Activated effector memory CD4-positive, alpha-beta T cell treated with Interleukin-2 at 50 U/mL for 16 hours (primary cell): ENCODE results near the gene PICALM.
"Not testable (repeated sequence)": the region's sequence is repeated elsewhere in the genome, so short reads cannot be mapped to it uniquely, and the experiment has no call there.

ENCODE experiments used
- DNase-seq: peaks from one replicate; pipeline ENCODE4 v3.0.0-alpha.2; 2020

PICALM gene

DNA sequence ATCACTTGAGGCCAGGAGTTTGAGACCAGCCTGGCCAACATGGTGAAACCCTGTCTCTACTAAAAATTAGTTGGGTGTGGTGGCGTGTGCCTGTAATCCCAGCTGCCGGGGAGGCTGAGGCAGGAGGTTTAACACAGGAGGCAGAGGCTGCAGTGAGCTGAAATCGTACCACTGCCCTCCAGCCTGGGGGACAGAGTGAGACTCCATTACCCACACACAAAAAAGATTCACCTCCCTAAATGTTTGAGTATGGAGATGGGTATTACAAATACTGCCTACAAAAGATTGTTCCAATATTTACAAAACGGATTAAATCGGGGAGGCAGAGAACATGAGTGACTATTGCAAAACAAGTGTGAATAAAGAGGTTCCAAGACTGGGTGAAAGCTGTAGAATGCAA lies 98.3 kb downstream of the PICALM start:
- DNase-seq, result no peak

DNA sequence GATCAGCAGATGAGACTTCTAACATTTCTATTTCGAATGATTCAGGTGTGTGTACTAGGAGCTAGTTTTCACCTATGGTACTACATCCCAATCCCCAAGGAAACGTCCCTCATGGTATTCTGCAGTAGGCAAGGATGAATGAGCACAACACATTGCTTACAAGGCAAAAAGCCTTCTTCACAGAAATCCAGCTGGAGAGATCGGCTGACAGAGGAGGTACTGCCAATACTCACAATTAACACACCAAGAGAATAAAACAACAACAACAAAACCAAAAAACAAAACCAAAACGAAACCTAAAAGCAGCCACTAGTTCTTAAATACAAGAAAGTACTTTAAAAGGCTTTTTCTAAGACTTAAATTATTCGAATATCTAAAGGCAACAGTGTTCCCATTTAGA lies 101.4 kb downstream of the PICALM start:
- no peak for DNase-seq

DNA sequence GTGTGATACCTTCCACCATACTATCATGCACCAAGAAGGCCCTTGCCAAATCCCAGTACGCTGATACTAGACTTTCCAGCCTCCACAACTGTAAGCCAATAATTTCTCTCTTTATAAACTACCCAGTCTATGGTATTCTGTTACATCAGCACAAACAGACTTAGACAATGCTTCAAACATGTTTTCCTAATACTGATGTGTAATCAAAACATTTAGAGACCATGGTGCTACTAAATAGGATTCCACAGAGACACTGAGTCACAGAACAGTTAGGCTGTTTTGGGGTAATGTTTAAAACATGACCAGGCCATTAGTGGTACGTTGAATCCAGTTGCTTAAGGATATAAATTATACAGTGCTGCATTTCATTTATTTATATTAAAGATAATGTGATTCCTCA lies 103.7 kb downstream of the PICALM start:
- no peak for DNase-seq

DNA sequence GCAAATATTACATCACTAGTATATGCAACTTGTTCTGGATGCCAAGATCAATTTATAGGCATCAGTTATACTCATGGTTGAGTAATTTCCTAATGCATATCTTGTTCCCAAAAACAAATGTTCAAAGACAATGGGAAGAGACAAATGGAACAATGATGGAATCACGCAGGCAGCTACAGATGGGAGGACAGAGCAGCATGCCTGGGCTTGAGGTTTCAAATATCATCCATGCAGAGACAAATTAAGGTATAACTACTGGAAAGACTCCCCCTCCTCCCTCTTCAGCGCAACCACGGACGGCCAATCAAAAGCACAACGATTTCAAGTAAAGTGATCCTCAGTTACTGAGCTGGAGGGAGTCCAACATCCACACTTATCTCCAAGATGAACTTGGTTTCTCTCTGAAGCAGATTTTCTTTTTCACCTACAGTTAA lies 106.9 kb downstream of the PICALM start:
- no peak for DNase-seq

DNA sequence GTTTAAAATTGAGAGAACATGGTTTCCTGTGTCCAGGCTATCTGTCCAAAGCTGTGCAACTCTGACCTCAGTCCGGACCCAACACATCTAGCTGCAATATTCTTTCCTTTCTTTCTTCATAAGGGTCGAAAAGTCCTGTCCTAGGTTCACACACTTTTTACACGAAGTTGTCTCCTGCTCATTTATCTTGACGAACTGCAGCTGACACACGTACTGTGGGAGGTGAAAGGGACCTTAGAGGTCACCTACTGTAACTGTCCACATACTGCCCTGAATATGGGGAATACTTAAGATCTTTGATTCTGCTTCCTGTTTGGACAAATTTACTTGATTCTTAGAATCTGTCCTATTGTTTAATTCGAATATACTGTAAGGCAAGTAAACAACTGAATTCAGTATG lies 107.8 kb downstream of the PICALM start:
- no peak for DNase-seq

- no peak for DNase-seq
Observed at GRCh38 chr11:85960678-85961077, 108.2 kb downstream of the PICALM start.

DNA sequence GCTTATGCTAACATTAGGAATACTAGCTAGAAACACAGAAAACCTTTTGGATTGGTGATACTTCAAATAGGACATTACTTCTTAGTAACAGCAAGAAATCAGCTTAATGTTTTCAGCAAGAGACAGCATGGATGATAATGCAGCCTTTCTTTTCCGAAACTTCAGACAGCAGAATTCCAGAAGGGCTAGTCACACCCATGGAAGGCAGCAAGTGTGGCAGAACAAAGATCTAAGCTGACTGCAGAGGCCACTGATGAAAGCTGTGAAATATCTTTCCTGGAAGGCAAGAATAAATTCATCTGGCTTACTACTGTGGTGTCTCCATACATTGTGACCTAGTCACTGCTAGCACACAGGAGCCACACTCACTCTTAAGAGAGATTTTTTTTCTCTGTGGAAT lies 113.4 kb downstream of the PICALM start:
- no peak for DNase-seq

DNA sequence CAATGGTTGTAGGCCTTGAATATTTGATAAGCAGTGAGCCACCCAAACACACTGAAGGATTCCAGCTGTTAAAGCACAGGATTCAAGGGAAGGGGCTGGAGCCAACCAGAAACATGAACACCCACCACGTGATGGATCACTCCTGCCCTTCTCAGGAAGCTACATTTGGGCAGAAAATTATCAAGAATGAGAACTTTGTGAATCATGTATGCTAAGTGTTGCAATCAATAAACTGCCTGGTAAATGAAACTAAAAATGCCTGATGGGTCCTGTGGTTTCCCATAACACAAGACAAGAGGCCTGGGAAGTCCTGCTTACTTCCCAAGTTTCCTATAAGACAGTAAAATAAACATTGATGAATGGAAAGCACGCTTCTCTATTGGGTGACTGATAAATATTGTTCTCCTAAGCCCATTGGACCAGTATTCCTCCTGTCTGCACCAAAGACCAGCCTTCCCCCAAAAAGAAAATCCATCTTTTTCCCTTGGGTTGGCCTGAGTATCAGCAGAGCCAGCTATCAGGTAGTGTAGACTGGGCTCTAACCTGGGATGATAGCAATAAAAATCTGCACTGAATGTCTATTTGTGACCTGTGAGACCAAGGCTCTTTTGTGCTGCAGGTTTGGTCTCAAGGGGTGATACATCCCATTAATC lies 115.3 kb downstream of the PICALM start:
- no peak for DNase-seq

DNA sequence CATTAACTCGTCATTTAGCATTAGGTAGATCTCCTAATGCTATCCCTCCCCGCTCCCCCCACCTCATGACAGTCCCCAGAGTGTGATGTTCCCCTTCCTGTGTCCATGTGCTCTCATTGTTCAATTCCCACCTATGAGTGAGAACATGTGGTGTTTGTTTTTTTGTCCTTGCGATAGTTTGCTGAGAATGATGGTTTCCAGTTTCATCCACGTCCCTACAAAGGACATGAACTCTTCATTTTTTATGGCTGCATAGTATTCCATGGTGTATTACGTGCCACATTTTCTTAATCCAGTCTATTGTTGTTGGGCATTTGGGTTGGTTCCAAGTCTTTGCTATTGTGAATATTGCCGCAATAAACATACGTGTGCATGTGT lies 116.8 kb downstream of the PICALM start:
- not testable (repeated sequence) for DNase-seq

DNA sequence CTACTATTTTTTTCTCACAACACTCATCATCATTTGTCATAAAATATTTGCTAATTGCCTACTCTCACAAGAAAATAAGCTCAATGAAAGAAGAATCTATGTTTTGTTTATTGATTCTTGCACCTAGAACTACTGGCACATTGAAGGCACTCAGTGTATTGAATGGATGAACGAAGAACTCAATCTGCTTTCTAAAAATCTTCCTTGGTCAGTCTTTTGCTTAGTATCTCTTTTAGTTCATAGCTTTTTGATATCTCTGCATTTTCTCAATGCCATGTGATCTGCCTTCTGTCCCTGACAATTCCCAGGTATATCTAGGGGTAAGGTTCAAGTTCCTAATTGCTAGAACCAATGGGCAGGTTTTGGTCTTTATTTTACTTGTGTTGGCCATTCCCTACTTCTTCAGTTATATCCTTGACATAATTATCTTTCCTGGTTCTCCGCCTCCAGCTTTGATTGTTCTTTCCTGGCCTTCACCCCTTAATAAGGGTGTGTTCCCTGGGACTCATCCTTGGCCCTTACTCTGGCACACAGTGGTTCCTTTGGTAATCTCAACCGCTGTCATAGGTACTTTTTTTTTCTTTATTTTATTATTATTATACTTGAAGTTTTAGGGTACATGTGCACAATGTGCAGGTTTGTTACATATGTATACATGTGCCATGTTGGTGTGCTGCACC lies 117.3 kb downstream of the PICALM start:
- no peak for DNase-seq

GRCh38 chr11:85951049-85951405 lies 117.9 kb downstream of the PICALM start:
- DNase-seq, result no peak

GRCh38 chr11:85950317-85951048 lies 118.4 kb downstream of the PICALM start:
- DNase-seq, result no peak

- DNase-seq, result no peak
Observed at GRCh38 chr11:85949798-85950197, 119.1 kb downstream of the PICALM start.

GRCh38 chr11:85948884-85949283 lies 120.0 kb downstream of the PICALM start:
- DNase-seq, result no peak

- no peak for DNase-seq
Observed at GRCh38 chr11:85947431-85948272, 121.2 kb downstream of the PICALM start.

GRCh38 chr11:85946221-85946620 lies 122.7 kb downstream of the PICALM start:
- no peak for DNase-seq

- no peak for DNase-seq
Observed at GRCh38 chr11:85945788-85946187, 123.1 kb downstream of the PICALM start.

DNA sequence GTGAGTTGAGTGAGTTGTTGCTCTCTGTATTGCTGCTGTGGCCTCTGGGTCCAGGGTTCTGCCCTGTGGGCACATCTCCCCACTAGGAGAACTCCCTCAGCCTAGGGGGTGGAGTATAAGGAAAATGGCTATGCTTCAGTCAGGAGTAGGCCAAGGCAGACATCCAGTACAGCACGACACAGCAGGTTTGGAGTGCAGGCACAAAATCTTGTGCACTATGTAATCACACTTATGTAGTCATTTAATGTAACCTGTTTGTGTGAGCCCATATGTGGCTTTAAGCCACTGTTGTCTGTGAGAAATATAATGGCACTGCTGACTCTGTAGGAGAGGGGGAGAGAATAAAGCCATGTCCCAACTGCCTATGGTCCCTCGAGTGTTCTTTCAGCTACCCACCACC lies 123.6 kb downstream of the PICALM start:
- no peak for DNase-seq

DNA sequence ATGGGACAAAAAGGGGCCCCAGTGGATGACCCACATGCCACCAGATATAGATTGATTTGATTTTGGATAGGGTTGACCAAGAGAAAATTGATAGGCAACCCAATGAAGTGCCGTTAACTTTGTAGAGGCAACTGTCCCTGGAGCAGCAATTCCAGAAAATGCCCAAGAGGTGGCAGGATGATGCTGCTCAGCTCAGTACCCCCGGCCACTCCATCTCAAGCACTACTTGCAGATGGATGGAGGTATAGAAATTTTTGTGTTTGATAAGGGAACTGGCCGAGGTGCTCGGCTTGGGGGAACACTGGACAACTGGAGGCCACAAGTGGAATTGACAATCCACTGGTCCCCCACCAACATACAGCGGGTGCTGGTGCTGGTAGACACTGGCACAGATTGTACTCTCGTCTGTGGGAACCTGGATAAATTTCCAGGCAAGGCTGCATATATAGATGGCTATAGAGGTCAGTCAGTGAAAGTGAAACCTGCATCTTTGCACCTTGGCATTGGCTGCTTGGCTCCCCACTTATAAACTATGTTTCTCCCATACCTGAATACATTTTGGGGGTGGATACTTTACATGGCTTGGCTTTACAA lies 127.4 kb downstream of the PICALM start:
- DNase-seq, result no peak

GRCh38 chr11:85939099-85940015 lies 129.5 kb downstream of the PICALM start:
- no peak for DNase-seq

DNA sequence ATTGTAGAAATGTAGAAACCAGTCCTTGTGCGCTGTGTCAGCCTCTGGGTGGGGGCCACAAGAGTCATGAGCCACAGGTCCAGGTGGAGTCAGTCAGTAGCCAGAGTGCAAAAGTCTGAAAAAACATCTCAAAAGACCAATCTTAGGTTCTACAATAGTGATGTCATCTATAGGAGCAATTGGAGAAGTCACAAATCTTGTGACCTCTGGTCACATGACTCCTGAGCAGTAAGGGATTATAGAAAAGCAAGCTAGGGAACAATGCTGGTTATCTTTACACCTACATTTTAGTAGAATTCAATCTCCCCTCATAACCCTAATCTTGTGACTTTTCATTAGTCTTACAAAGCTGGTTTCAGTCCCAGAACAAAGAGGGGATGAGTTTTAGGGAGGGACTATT lies 131.0 kb downstream of the PICALM start:
- DNase-seq, result no peak

- DNase-seq, result no peak
Observed at GRCh38 chr11:85935751-85936150, 133.1 kb downstream of the PICALM start.
